Measurements from ENCODE around the gene SH3BP2. TPM values are rescaled to one million over a fixed set of nuclear protein-coding genes. Genes with fewer than 3 reads are reported as not detected.

Gene SH3BP2
- total and polyA plus RNA-seq, 10 of the 15 experiments (the other 5 are each of a cell fraction or from before 2014, with no cell fraction given), result 1.1 to 61.8 (median 23.9) TPM

- TF ChIP-seq ZNF384 (IDR thresholded peaks at IDR 0.05; ENCODE audit: borderline replicate concordance, low read depth, low read length) (no peak), NFYB (IDR thresholded peaks at IDR 0.05; ENCODE audit: insufficient read depth, low read depth, low read length) (peak; percentile 68)
- no peak for DNase-seq (ENCODE audit: low read depth, low spot score)
- CTCF ChIA-PET, result interaction anchor here (0.6 to 1.6 kb wide), 2 partner anchors 52 to 56 kb away, joined by 3 to 4 read pairs; no protein-coding TSS in a partner anchor
- H3K79me2 ChIP-seq (ENCODE audit: control insufficient read depth, insufficient read depth, low read length), result peaks cover 51% of the 10 kb centered on the region
- no peak overlapping the region for H3K27ac ChIP-seq (ENCODE audit: control insufficient read depth, insufficient read depth)
- no peak for ATAC-seq
- intact Hi-C loops (cut with micrococcal nuclease; ENCODE audit: unreplicated experiment) (no loop called here), in situ Hi-C loops (cut with MboI) (loop anchor here (25.0 kb wide), 1 partner anchor 184 kb away; no protein-coding TSS in a partner anchor)
- peaks cover 12% of the 10 kb centered on the region for H3K4me1 ChIP-seq (ENCODE audit: control insufficient read depth, insufficient read depth, low read length)
- no peaks in the 10 kb centered on the region for H3K27me3 ChIP-seq (replicated peaks in 1 of 2; ENCODE audit: control insufficient read depth in 2 of 2, insufficient read depth in 2 of 2, low read length in 1 of 2)
- peak overlapping the region; percentile 44; the same call in 1 of the 2 replicates for H3K4me3 ChIP-seq
- H3K9me3 ChIP-seq (replicated peaks; ENCODE audit: control insufficient read depth, insufficient read depth, low read length), result no peaks in the 10 kb centered on the region; the same call in 2 of the 3 replicates
- BruUV-seq (replicated peaks), result no TSS peak
- 99% methylated on average over 4 of the region's 4 CpGs for WGBS (ENCODE audit: insufficient coverage, insufficient replicate concordance, low lambda C conversion rate, missing lambda C conversion rate)
- SMC1A ChIA-PET (ENCODE audit: uncharacterized antibody, unreplicated experiment), result interaction anchor here (1.6 kb wide), 1 partner anchor 57 kb away, joined by 4 read pairs; no protein-coding TSS in a partner anchor
- FAIRE-seq, result no peak
- no peak overlapping the region for H2AFZ ChIP-seq (ENCODE audit: control insufficient read depth, low read depth, low read length)
- POLR2A ChIA-PET, result interaction anchor here (0.6 to 0.8 kb wide), 2 partner anchors 46 to 152 kb away, joined by 3 to 4 read pairs; no protein-coding TSS in a partner anchor
- no peak overlapping the region for H3K9ac ChIP-seq (ENCODE audit: control insufficient read depth, insufficient read depth, low read length)
- peak overlapping the region; percentile 19; the same call in 1 of the 2 replicates for H3K4me2 ChIP-seq (ENCODE audit: control insufficient read depth, insufficient read depth)
- H4K20me1 ChIP-seq (ENCODE audit: control insufficient read depth, insufficient read depth), result peaks cover 6% of the 10 kb centered on the region; the same call in 1 of the 2 replicates
- RAD21 ChIA-PET (ENCODE audit: unreplicated experiment), result interaction anchor here (1.6 kb wide), 1 partner anchor 57 kb away, joined by 3 read pairs; no protein-coding TSS in a partner anchor
- H3K36me3 ChIP-seq (ENCODE audit: control insufficient read depth in 2 of 2, insufficient read depth in 2 of 2, low read length in 1 of 2), result peaks cover 0 to 6% of the 10 kb centered on the region in 2 experiments; a peak in 3 of 4 replicates
These were observed 39.4 kb upstream of the SH3BP2 start for GRCh38 chr4:2753436-2753835.

- CTCF ChIA-PET, result interaction anchor here (0.6 to 1.9 kb wide), 5 partner anchors 8 to 199 kb away, joined by 3 to 5 read pairs (median 4); no protein-coding TSS in a partner anchor
- FAIRE-seq, result no peak
- no peak for TF ChIP-seq BCL11A (IDR thresholded peaks at IDR 0.05; ENCODE audit: low read depth, low read length)
- TF ChIP-seq NFXL1 (IDR thresholded peaks at IDR 0.05; ENCODE audit: borderline replicate concordance), result no peak
- TF ChIP-seq TBL1XR1 (IDR thresholded peaks at IDR 0.05; ENCODE audit: low read depth, low read length), result no peak
- no peak for TF ChIP-seq SKIL (IDR thresholded peaks at IDR 0.05; ENCODE audit: low read depth, poor library complexity, severe bottlenecking)
- no peak for TF ChIP-seq RBBP5 (conservative IDR thresholded peaks at IDR 0.05)
- no peak for TF ChIP-seq HSF1 (IDR thresholded peaks at IDR 0.05; ENCODE audit: low read depth, low read length)
- 0 out of 2 replicates have a peak, but pooled peaks have one; percentile 64 for TF ChIP-seq WRNIP1 (IDR thresholded peaks at IDR 0.05; ENCODE audit: borderline replicate concordance, low read depth, low read length)
- no peak for TF ChIP-seq BRCA1 (IDR thresholded peaks at IDR 0.05; ENCODE audit: low read depth, low read length)
These were observed 37.8 kb upstream of the SH3BP2 start for GRCh38 chr4:2754848-2755819.

More at GRCh38 chr4:2754848-2755819, 37.8 kb upstream of the SH3BP2 start:
- ChIA-PET POLR2A (interaction anchor here (1.1 to 2.5 kb wide), 3 partner anchors 9 to 65 kb away, joined by 3 to 18 read pairs (median 4); no protein-coding TSS in a partner anchor), RAD21 (ENCODE audit: unreplicated experiment) (interaction anchor here (0.6 to 2.5 kb wide), 2 partner anchors 8 to 33 kb away, joined by 3 to 12 read pairs; no protein-coding TSS in a partner anchor), SMC1A (ENCODE audit: uncharacterized antibody, unreplicated experiment) (interaction anchor here (1.3 to 2.0 kb wide), 3 partner anchors 8 to 59 kb away, joined by 4 to 8 read pairs (median 5); no protein-coding TSS in a partner anchor)
- Histone ChIP-seq H3K79me2 (ENCODE audit: control insufficient read depth, insufficient read depth, low read length) (peaks cover 39% of the 10 kb centered on the region), H2AFZ (ENCODE audit: control insufficient read depth, low read depth, low read length) (peak overlapping the region; percentile 91; the same call in 1 of the 2 replicates), H3K9me3 (replicated peaks; ENCODE audit: control insufficient read depth, insufficient read depth, low read length) (no peaks in the 10 kb centered on the region), H3K4me1 (ENCODE audit: control insufficient read depth, insufficient read depth, low read length) (peaks cover 3% of the 10 kb centered on the region), H3K27ac (ENCODE audit: control insufficient read depth, insufficient read depth) (peak overlapping the region; percentile 72), H3K4me2 (ENCODE audit: control insufficient read depth, insufficient read depth) (peak overlapping the region; percentile 83), H3K36me3 (ENCODE audit: control insufficient read depth in 2 of 2, insufficient read depth in 2 of 2, low read length in 1 of 2) (peaks cover 0 to 4% of the 10 kb centered on the region in 2 experiments; a peak in 2 of 4 replicates), H3K4me3 (peak overlapping the region; percentile 85), H3K9ac (ENCODE audit: control insufficient read depth, insufficient read depth, low read length) (peak overlapping the region; percentile 77), H3K27me3 (replicated peaks in 1 of 2; ENCODE audit: control insufficient read depth in 2 of 2, insufficient read depth in 2 of 2, low read length in 1 of 2) (no peaks in the 10 kb centered on the region), H4K20me1 (ENCODE audit: control insufficient read depth, insufficient read depth) (peaks cover 6% of the 10 kb centered on the region; the same call in 1 of the 2 replicates)
- no peak for DNase-seq (ENCODE audit: low read depth, low spot score)
- intact Hi-C loops (cut with micrococcal nuclease; ENCODE audit: unreplicated experiment), result no loop called here
- WGBS (ENCODE audit: insufficient coverage, insufficient replicate concordance, low lambda C conversion rate, missing lambda C conversion rate), result 2% methylated on average over 19 of the region's 23 CpGs
- no TSS peak for BruUV-seq (replicated peaks)
- in situ Hi-C loops (cut with MboI), result loop anchor here (25.0 kb wide), 1 partner anchor 182 kb away; no protein-coding TSS in a partner anchor
- no peak for ATAC-seq
